GM18867 (cell line): ENCODE results near the gene PI4KB.
A peak's percentile ranks its signal among the peaks of the same experiment; 100 is the strongest.

ENCODE experiments used
- ATAC-seq: cut with Tn5 transposase; IDR thresholded peaks from one replicate; pipeline ENCODE4 v1.9.1; 2021; ENCODE audit warnings: mild to moderate bottlenecking, moderate library complexity; ENCODE audit not compliant: unreplicated experiment

The PI4KB gene

GRCh38 chr1:151346769-151347522 lies 19.7 kb upstream of the PI4KB start, which contains the start of gene RFX5:
TSS of gene RFX5 (minus strand) at chr1:151347252. CDS start at chr1:151346320, 932 bp downstream.
- peak; percentile 93 for ATAC-seq

GRCh38 chr1:151346082-151346768 lies 19.0 kb upstream of the PI4KB start:
- no peak for ATAC-seq

GRCh38 chr1:151344291-151344690 lies 17.1 kb upstream of the PI4KB start:
- ATAC-seq: no peak

- no peak for ATAC-seq
Observed at GRCh38 chr1:151343587-151343986, 16.4 kb upstream of the PI4KB start.

GRCh38 chr1:151342569-151342968 lies 15.4 kb upstream of the PI4KB start:
- ATAC-seq: no peak

- ATAC-seq: no peak
Observed at GRCh38 chr1:151342021-151342420, 14.8 kb upstream of the PI4KB start.

- no peak for ATAC-seq
Observed at GRCh38 chr1:151340870-151341754, 13.9 kb upstream of the PI4KB start.

- no peak for ATAC-seq
Observed at GRCh38 chr1:151336556-151336955, 9.3 kb upstream of the PI4KB start.

- ATAC-seq: no peak
Observed at GRCh38 chr1:151334822-151335221, 7.6 kb upstream of the PI4KB start.

- peak; percentile 28 for ATAC-seq
Observed at GRCh38 chr1:151327903-151328674, 873 bp upstream of the PI4KB start.

- peak; percentile 43 for ATAC-seq
Observed at GRCh38 chr1:151326619-151327222, 495 bp downstream of the PI4KB start.

- ATAC-seq: no peak
Observed at GRCh38 chr1:151325646-151326429, 1.4 kb downstream of the PI4KB start.

GRCh38 chr1:151325231-151325630 lies 2.0 kb downstream of the PI4KB start:
- no peak for ATAC-seq

- no peak for ATAC-seq
Observed at GRCh38 chr1:151324390-151324930, 2.8 kb downstream of the PI4KB start.

GRCh38 chr1:151318975-151319374 lies 8.2 kb downstream of the PI4KB start:
- no peak for ATAC-seq

- no peak for ATAC-seq
Observed at GRCh38 chr1:151315565-151316235, 11.5 kb downstream of the PI4KB start.

GRCh38 chr1:151314137-151314875 lies 12.9 kb downstream of the PI4KB start:
- no peak for ATAC-seq

GRCh38 chr1:151313501-151313900 lies 13.7 kb downstream of the PI4KB start:
- ATAC-seq: no peak
